ENCODE measurements around the gene KDM4F.

DNA sequence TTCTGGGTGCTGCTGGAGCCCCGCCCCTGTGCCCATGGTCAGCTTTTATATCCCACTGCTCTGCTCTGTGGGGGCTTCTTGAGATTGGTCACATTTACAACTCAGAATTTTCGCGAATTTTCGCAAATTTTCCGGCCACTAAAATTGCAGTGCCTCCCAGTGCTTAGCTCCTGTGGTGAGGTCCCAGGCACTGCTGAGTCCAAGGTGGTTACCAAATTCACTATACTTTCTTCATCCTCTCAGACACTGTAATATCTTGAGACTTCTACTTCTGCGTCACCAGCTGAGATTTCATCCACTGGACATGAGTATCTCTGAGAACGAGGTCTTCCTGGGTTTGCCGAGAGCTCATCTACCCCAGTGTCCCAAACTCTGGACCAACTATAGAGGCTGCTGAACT, 8.7 kb downstream of the KDM4F start:
- TF ChIP-seq, protein P1, sequence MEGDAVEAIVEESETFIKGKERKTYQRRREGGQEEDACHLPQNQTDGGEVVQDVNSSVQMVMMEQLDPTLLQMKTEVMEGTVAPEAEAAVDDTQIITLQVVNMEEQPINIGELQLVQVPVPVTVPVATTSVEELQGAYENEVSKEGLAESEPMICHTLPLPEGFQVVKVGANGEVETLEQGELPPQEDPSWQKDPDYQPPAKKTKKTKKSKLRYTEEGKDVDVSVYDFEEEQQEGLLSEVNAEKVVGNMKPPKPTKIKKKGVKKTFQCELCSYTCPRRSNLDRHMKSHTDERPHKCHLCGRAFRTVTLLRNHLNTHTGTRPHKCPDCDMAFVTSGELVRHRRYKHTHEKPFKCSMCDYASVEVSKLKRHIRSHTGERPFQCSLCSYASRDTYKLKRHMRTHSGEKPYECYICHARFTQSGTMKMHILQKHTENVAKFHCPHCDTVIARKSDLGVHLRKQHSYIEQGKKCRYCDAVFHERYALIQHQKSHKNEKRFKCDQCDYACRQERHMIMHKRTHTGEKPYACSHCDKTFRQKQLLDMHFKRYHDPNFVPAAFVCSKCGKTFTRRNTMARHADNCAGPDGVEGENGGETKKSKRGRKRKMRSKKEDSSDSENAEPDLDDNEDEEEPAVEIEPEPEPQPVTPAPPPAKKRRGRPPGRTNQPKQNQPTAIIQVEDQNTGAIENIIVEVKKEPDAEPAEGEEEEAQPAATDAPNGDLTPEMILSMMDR (IDR thresholded peaks at IDR 0.05): no peak
- TF ChIP-seq POLR2A (IDR thresholded peaks at IDR 0.05) (no peak), POLR2AphosphoS5 (IDR thresholded peaks at IDR 0.05) (no peak), EP300 (IDR thresholded peaks at IDR 0.05) (no peak)
